Epithelial cell of proximal tubule (primary cell): ENCODE data around the gene FOXP2. TPM values are rescaled to one million over a fixed set of nuclear protein-coding genes. Genes with fewer than 3 reads are reported as not detected.

Experiments used
- DNase-seq: peaks from one replicate; pipeline ENCODE4 v3.0.0-alpha.2; 2011; ENCODE audit warnings: low read depth
- H3K4me3 ChIP-seq: 2 replicates; pipeline ENCODE4 v1.5.1; 2011; ENCODE audit warnings: low read depth, mild to moderate bottlenecking, low read length
- CTCF ChIP-seq: conservative IDR thresholded peaks from 2 replicates; pipeline ENCODE4 v1.5.1; 2012; ENCODE audit warnings: low read depth, mild to moderate bottlenecking, low read length
- total RNA-seq: library from RNA; depleted of rRNA; stranded (reverse); fragments of >200 nt; gene quantifications from 2 replicates; pipeline ENCODE4 v1.2.3, GENCODE V29; 2015

The FOXP2 gene
- total RNA-seq, 1 donor from 2014 or later = 0.06 TPM

GRCh38 chr7:114623146-114623545, 208.5 kb downstream of the FOXP2 start:
- DNase-seq = no peak
- TF ChIP-seq CTCF = no peak
- no peak overlapping the region for H3K4me3 ChIP-seq

GRCh38 chr7:114627231-114627630, 212.6 kb downstream of the FOXP2 start:
- no peak for TF ChIP-seq CTCF
- no peak overlapping the region for H3K4me3 ChIP-seq
- DNase-seq = no peak

- no peak overlapping the region for H3K4me3 ChIP-seq
- DNase-seq = no peak
- TF ChIP-seq CTCF = no peak
These were observed 213.7 kb downstream of the FOXP2 start for GRCh38 chr7:114628362-114628761.

- H3K4me3 ChIP-seq = no peak overlapping the region
These were observed 215.1 kb downstream of the FOXP2 start for GRCh38 chr7:114629762-114630161.

GRCh38 chr7:114630201-114630990, 215.8 kb downstream of the FOXP2 start:
- H3K4me3 ChIP-seq = no peak overlapping the region
- DNase-seq = no peak
- no peak for TF ChIP-seq CTCF

More at GRCh38 chr7:114629762-114630161, 215.1 kb downstream of the FOXP2 start:
- no peak for DNase-seq
- TF ChIP-seq CTCF = no peak

- no peak for TF ChIP-seq CTCF
- DNase-seq = no peak
- no peak overlapping the region for H3K4me3 ChIP-seq
These were observed 216.7 kb downstream of the FOXP2 start for GRCh38 chr7:114631249-114631822.
